ENCODE data around the gene TADA3. TPM values are rescaled to one million over a fixed set of nuclear protein-coding genes. Genes with fewer than 3 reads are reported as not detected.

The TADA3 gene
- total RNA-seq, 4 donors from 2014 or later = 38.0 to 63.6 (median 55.7) TPM

DNA sequence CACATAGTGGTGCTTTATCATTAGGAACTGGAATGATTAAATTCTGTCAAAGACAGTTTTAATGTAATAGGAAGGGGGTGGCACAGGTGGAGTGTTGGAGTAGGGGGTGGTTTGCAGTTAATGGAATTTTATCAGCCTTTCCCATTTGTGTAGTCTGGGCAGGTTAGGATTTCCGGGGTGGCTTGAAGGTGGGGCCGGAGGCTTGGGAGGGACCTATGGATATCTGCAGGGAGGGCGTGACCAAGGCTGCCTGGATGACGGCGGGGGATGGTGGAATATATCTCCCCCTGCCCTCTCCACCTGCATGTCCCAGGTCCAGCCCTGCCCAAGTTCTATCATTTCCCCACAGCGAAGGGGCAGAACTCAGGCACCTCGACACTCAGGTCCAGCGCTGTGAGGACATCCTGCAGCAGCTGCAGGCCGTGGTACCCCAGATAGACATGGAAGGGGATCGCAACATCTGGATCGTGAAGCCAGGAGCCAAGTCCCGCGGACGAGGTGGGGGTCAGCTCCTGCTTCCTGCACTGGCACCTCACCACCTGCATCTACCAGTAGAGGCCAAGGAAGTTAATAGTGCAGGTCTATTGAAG, 33.3 kb upstream of the TADA3 start:
- no peak for TF ChIP-seq POLR2A (IDR thresholded peaks at IDR 0.05)
- Histone ChIP-seq H3K36me3 (no peaks in the 10 kb centered on the region), H3K27me3 (no peaks in the 10 kb centered on the region), H3K27ac (no peak overlapping the region), H3K4me1 (no peaks in the 10 kb centered on the region), H3K9me3 (no peaks in the 10 kb centered on the region), H3K4me3 (no peak overlapping the region)
- peak in 1 of 3 donors; percentile 44 for DNase-seq

DNA sequence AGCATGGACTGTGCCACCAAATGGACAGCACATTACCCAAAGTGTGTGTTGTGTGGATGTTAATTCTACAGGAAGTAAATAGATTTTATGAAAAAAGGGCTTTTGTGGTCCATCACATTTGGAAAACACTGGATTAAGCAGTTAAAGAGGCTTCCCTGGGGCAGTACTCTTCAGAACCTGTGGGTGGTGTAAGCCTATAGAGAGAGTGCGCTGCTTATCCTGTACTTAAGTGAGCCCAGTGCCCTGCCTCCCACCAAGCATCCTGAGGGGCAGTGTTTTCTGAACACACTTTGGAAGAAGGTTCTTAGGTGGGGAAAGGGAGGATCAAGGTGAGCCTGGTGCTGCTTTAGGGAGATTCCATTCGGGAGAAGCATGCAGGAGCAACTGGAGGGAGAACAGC, 28.7 kb upstream of the TADA3 start:
- Histone ChIP-seq H3K36me3 (no peaks in the 10 kb centered on the region), H3K27ac (no peak overlapping the region), H3K9me3 (no peaks in the 10 kb centered on the region), H3K4me3 (no peak overlapping the region), H3K27me3 (no peaks in the 10 kb centered on the region), H3K4me1 (no peaks in the 10 kb centered on the region)
- DNase-seq = no peak
- TF ChIP-seq, protein P1, sequence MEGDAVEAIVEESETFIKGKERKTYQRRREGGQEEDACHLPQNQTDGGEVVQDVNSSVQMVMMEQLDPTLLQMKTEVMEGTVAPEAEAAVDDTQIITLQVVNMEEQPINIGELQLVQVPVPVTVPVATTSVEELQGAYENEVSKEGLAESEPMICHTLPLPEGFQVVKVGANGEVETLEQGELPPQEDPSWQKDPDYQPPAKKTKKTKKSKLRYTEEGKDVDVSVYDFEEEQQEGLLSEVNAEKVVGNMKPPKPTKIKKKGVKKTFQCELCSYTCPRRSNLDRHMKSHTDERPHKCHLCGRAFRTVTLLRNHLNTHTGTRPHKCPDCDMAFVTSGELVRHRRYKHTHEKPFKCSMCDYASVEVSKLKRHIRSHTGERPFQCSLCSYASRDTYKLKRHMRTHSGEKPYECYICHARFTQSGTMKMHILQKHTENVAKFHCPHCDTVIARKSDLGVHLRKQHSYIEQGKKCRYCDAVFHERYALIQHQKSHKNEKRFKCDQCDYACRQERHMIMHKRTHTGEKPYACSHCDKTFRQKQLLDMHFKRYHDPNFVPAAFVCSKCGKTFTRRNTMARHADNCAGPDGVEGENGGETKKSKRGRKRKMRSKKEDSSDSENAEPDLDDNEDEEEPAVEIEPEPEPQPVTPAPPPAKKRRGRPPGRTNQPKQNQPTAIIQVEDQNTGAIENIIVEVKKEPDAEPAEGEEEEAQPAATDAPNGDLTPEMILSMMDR (IDR thresholded peaks at IDR 0.05) = peak in 3 of 6 experiments; percentile 9 to 32 (median 28)
- no peak for TF ChIP-seq POLR2A (IDR thresholded peaks at IDR 0.05)

DNA sequence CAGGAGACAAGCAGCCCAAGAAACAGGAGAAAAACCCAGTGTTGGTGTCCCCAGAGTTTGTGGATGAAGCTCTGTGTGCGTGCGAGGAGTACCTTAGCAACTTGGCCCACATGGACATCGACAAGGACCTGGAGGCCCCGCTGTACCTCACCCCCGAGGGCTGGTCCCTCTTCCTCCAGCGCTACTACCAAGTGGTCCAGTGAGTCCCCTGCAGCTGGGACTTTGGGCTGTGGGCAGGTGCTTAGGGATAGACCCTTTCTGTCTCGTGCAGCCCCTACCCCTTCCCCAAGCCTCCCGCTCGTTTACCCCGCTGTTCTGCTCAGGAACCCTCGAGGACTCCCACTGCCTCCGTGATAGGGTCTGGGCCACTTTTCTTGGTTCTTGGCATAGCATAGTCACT, 28.3 kb upstream of the TADA3 start:
- H3K27me3 ChIP-seq = no peaks in the 10 kb centered on the region
- H3K27ac ChIP-seq = no peak overlapping the region
- H3K9me3 ChIP-seq = no peaks in the 10 kb centered on the region
- no peak for TF ChIP-seq POLR2A (IDR thresholded peaks at IDR 0.05)
- TF ChIP-seq, protein P1 (IDR thresholded peaks at IDR 0.05) = no peak
- no peaks in the 10 kb centered on the region for H3K4me1 ChIP-seq
- H3K4me3 ChIP-seq = no peak overlapping the region
- H3K36me3 ChIP-seq = no peaks in the 10 kb centered on the region
- DNase-seq = peak in 1 of 3 donors; percentile 32

DNA sequence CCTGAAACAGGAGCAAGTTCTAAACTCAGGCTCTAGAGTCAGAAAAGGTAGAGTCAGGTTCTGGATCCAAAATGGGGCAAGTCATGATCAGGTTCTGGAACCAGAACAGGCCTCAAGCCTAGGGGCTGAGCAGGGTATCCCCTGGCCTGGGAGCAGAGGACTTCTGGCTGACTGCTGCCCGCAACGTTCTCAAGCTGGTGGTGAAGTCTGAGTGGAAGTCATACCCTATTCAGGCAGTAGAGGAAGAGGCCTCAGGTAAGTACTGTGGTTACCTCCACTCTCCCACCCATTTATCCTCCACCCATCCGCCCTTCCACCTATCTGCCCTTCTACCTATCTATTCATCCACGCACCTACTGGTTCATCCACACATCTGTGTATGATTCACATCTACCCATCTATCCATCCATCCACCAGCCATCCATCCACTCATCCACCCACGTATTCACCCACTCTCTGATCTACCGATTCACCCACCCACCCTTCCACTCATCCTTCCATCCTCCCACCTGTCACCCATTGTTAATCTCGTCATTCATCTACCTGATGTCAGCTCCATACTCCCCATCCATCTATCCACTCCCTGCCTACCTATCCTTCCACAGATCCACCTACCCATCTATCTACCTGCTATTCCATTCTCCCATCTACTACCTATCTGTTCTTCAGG, 26.5 kb upstream of the TADA3 start:
- Histone ChIP-seq H3K27me3 (no peaks in the 10 kb centered on the region), H3K36me3 (no peaks in the 10 kb centered on the region), H3K9me3 (no peaks in the 10 kb centered on the region), H3K27ac (no peak overlapping the region), H3K4me3 (no peak overlapping the region), H3K4me1 (no peaks in the 10 kb centered on the region)
- TF ChIP-seq, protein P1 (IDR thresholded peaks at IDR 0.05) = no peak
- TF ChIP-seq POLR2A (IDR thresholded peaks at IDR 0.05) = no peak
- no peak for DNase-seq

DNA sequence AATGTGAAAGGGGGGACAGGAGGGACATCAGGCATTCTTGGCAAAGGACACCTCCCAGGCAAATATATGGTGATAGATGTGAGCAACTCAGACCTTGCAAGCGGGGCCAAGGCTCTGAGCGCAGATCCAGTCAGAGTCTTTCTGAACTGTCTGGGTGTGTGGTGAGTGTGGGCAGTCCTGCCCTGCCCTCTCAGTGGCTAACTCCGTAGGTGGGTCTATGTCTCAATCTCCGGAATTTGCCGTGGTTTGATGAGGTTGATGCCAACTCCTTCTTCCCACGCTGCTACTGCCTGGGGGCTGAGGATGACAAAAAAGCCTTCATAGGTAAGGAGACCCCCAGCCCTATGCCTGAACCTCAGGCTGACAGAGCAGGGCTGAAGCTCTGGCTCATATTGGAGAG, 25.2 kb upstream of the TADA3 start:
- no peaks in the 10 kb centered on the region for H3K4me1 ChIP-seq
- no peak for DNase-seq
- TF ChIP-seq POLR2A (IDR thresholded peaks at IDR 0.05) = no peak
- TF ChIP-seq, protein P1 (IDR thresholded peaks at IDR 0.05) = no peak
- no peaks in the 10 kb centered on the region for H3K9me3 ChIP-seq
- H3K4me3 ChIP-seq = no peak overlapping the region
- H3K36me3 ChIP-seq = peaks cover 0 to 5% (median 0%) of the 10 kb centered on the region in 3 donors
- H3K27ac ChIP-seq = no peak overlapping the region
- no peaks in the 10 kb centered on the region for H3K27me3 ChIP-seq

DNA sequence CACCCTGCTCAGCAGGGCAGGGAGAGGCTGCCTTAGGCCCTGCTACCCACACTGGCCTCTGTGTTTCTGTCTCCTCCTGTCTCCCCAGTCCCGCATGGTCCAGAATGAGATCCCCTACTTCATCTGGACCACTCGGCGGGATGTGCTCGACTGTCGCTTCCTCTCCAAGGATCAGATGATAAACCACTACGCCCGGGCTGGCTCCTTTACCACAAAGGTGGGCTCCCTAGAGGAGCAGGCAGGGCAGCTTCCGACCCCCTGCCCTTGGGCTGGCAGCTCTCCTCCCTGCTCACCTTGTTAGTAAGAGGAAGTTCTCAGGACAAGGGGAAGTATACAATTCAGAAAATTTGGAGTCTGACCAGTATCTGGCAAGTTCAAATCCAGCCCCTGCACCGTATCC, 23.7 kb upstream of the TADA3 start:
- Histone ChIP-seq H3K4me1 (peaks cover 0 to 2% (median 0%) of the 10 kb centered on the region in 4 donors), H3K9me3 (no peaks in the 10 kb centered on the region), H3K27me3 (no peaks in the 10 kb centered on the region), H3K27ac (no peak overlapping the region), H3K4me3 (no peak overlapping the region), H3K36me3 (peaks cover 0 to 5% (median 0%) of the 10 kb centered on the region in 3 donors)
- TF ChIP-seq, protein P1 (IDR thresholded peaks at IDR 0.05) = no peak
- no peak for TF ChIP-seq POLR2A (IDR thresholded peaks at IDR 0.05)
- no peak for DNase-seq

All from Peyer's patch (tissue), 4 donors.